ENCODE results near the gene UTP3.

Gene UTP3

GRCh38 chr4:70739496-70740337 lies 51.4 kb downstream of the UTP3 start:
- H3K4me3 ChIP-seq (ENCODE audit: control insufficient read depth, low read depth, low read length), result no peak overlapping the region
- no peak for DNase-seq (ENCODE audit: low read depth)
- no peak for TF ChIP-seq CTCF (conservative IDR thresholded peaks at IDR 0.05; ENCODE audit: control insufficient read depth, insufficient read depth, low read depth, low read length)

All from fibroblast of mammary gland (primary cell).